ENCODE data around the gene PKMYT1. TPM values are rescaled to one million over a fixed set of nuclear protein-coding genes. Genes with fewer than 3 reads are reported as not detected.

Gene PKMYT1
- polyA plus RNA-seq: 1 to 10 TPM in 2 of 3 donors, under 1 TPM in 1; 0.90 to 2.2 (median 1.5) TPM

GRCh38 chr16:2980227-2981176 lies at the start of gene PKMYT1:
Gene PKMYT1, minus strand, starts transcription at chr16:2980446. Its CDS starts 789 bp downstream, at chr16:2979657.
- 5 to 7% (median 6%) methylated on average over 68 to 91 of the region's 91 CpGs for WGBS, 3 donors
- H3K27ac ChIP-seq (ENCODE audit: low read depth, low read length): no peak within 1 kb of the TSS

DNA sequence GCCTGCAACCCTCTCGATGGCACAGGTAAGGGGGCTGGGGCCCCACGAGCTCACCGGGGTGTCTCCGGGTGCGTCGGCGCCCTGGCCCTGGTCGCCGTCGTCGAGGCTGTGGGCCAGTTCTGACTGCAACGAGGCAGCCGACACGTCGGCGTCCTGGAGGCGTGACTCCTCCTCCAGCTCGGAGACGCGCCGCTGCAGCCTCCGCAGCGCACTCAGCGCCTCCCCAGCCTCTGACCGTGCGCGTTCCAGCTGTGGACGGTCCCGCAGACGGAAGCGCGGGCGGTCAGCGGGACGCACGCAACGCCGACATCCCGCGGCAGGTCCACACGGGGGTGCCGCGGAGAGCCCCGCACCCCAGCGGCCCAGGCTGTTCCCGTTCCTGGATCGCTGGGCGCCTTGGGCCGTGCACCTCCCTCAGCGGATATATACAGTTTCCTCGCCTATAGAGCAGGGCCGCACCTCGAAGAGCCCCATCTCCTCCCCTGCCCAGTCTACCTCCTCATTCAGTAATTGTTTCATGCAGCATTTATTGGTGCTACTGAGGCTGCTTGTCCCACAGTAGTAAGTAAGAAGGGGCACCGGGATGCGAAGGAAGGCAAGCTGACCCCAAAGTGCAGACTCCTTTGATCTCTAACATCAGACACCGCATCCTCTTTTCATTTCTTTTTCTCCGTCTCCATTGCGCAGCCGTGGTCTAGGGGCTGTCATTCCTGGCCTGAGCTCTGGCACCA lies 49.4 kb upstream of the PKMYT1 start:
- WGBS, 3 donors: 8 to 63% (median 9%) methylated on average over 48 to 59 of the region's 59 CpGs
- no peak overlapping the region for H3K27ac ChIP-seq (ENCODE audit: low read depth, low read length)

DNA sequence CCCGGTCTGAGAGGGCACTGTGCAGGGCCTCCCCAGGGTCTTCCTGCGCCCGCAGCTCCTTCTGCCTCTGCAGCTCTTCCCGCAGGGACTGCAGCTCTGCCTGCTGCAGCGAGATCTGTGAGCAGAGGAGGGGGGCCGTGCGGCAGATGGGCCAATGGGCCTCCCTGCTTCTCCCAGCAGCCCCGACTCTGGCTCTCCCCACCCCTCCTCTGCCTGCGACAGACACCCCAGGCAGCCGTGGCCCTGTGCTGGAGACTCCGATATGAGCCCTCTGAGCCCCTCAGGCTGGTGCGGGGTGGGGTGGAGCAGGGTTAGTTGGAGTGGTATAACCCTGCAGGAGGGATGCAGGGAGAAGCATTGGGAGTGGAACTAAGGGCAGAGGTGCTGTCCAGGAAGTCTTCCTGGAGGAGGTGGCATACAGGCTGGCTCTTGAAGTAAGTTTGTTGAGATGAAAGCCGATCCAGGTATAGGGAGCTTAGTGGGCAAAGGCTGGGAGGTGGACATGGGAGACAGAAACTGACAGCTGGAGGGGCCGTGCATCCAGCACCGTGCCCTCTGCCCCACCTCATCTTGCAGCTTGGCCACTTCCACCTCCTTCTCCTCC lies 48.6 kb upstream of the PKMYT1 start:
- WGBS, 3 donors: 28 to 53% (median 43%) methylated on average over 12 to 15 of the region's 15 CpGs
- no peak overlapping the region for H3K27ac ChIP-seq (ENCODE audit: low read depth, low read length)

- 10 to 26% (median 25%) methylated on average over 55 to 58 of the region's 58 CpGs for WGBS, 3 donors
- no peak overlapping the region for H3K27ac ChIP-seq (ENCODE audit: low read depth, low read length)
These were observed 47.9 kb upstream of the PKMYT1 start for GRCh38 chr16:3027983-3028715.

- 80 to 93% (median 90%) methylated on average over 8 of the region's 8 CpGs for WGBS, 3 donors
- H3K27ac ChIP-seq (ENCODE audit: low read depth, low read length): no peak overlapping the region
These were observed 47.2 kb upstream of the PKMYT1 start for GRCh38 chr16:3027489-3027795.

DNA sequence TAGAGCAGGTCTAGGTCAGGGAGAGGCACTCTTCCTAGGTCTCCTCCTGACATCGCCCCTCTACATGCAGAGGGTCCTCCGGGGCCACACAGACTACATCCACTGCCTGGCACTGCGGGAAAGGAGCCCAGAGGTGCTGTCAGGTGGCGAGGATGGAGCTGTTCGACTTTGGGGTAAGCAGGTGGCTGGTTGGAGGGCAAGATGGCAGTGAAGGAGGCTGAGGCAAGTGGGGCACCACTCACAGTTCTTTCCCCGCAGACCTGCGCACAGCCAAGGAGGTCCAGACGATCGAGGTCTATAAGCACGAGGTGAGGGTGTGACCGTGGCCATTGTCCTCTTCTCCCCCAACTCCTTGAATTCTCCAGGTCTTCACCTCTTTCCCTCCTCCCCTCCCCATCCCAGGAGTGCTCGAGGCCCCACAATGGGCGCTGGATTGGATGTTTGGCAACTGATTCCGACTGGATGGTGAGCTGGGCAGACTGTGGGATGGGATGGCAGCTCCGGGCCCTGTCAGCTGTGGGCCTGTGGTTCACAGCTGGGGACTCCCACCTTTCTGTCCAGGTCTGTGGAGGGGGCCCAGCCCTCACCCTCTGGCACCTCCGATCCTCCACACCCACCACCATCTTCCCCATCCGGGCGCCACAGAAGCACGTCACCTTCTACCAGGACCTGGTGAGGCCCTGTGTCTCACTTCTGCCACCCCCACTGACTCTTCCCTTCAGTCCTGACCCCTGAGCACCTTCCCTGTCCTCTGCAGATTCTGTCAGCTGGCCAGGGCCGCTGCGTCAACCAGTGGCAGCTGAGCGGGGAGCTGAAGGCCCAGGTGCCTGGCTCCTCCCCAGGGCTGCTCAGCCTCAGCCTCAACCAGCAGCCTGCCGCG lies 46.6 kb upstream of the PKMYT1 start:
- no peak overlapping the region for H3K27ac ChIP-seq (ENCODE audit: low read depth, low read length)
- WGBS, 3 donors: 92 to 96% (median 96%) methylated on average over 23 to 24 of the region's 24 CpGs

DNA sequence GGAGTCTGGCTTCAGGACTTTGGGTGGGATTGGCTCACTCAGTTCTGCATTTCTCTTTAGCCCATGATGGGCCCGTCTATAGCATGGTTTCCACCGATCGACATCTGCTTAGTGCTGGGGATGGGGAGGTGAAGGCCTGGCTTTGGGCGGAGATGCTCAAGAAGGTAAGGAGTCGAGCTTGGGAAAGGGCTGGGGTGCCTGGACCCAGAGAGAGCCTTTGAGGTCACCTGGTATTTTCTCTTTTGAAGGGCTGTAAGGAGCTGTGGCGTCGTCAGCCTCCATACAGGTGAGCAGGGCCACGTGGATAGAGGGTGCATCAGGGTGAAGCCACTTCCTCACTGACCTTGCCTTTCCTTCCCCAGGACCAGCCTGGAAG lies 45.7 kb upstream of the PKMYT1 start:
- 93 to 95% (median 94%) methylated on average over 8 of the region's 8 CpGs for WGBS, 3 donors
- H3K27ac ChIP-seq (ENCODE audit: low read depth, low read length): no peak overlapping the region

GRCh38 chr16:3025032-3026002 lies 45.1 kb upstream of the PKMYT1 start:
- no peak overlapping the region for H3K27ac ChIP-seq (ENCODE audit: low read depth, low read length)
- WGBS, 3 donors: 89 to 97% (median 96%) methylated on average over 18 of the region's 18 CpGs

DNA sequence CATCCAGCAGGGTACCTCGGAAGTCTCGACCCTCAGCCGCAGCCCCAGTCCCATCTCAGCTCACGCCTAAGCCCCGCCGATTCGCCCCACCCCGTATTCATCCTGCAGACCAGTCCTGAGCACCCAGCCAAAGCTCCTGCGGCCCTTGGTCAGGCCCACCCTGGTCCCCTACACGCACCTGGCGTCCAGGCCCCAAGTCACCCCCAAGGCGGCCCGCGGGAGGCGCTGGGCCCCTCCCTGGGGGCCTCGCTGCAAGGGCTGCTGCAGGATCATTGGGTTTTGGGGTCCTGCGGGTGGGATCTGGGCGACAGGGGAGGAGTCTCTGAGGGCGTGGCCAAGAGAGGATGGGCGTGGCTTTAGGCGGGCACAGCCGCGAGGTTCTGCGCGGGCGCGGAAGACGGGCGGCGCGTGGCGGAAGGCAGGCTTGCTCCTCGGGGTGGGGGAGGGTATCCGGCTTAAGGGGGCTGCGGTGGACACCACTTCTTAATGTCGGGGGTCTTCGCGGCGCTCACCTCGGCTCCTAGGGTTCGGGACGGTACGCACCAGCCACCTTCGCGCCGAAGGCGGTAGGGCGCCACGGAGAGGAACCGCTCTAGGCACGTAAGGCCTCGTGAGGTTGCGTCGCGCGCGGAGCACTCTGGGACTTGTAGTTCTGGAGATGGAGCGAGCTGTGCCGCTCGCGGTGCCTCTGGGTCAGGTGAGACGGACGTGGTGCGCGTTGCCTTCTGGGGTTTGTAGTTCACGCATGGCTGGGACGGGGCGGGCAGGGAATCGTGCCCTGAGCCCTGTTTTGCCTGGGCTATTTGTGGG lies 43.6 kb upstream of the PKMYT1 start, which contains the start of the genes HCFC1R1 and THOC6:
HCFC1R1 (minus strand) TSS at position 274 of the 810 bp plus-strand sequence; CDS start at position 273, 1 bp downstream.
THOC6 (plus strand) TSS at position 367 of the 810 bp plus-strand sequence; CDS start at position 659, 292 bp downstream.
- 1% methylated on average over 65 to 69 of the region's 69 CpGs for whole genome bisulfite sequencing, 3 donors
- peak within 1 kb of the TSS; percentile 62 for H3K27ac ChIP-seq (ENCODE audit: low read depth, low read length)

- peak overlapping the region; percentile 62 for H3K27ac ChIP-seq (ENCODE audit: low read depth, low read length)
- 28 to 31% (median 31%) methylated on average over 6 of the region's 6 CpGs for WGBS, 3 donors
These were observed 43.1 kb upstream of the PKMYT1 start for GRCh38 chr16:3023415-3023668.

DNA sequence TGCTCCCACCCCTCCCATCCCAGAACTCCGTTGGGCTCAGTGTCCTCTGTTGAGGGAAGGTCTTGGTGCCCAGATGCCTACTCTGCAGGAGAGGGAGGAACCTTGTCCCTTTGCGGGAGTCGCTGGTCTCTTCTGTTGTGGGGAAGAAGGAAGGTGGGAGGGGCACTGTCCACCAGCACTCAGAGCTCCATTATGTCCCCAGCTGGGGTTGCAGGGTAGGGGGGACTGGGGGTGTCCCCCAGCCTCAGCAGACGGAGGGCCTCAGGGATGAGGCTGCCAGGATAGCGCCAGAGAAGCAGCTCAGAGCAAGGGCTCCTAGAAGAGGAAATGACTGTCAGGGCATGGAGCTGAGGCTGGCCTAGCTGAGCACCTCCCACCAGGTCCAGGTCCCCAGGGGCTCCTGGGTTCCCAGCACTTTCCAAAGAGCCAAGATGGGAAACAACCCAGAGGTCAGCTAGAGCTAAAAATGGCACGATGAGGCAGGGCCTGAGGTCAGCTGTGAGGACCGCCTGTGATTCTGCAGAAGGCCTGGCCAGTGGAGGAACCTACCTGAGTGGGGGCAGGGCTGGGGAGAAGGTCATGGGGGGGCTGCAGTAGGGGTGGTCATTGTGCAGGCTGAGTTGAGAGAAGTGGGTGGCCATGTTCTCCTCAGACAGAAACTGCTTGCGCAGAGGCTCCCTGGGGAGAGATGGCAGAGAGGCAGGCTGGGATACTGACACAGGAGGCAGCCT lies 42.6 kb upstream of the PKMYT1 start:
- H3K27ac ChIP-seq (ENCODE audit: low read depth, low read length): peak overlapping the region; percentile 62
- WGBS, 3 donors: 31 to 49% (median 33%) methylated on average over 8 of the region's 8 CpGs

DNA sequence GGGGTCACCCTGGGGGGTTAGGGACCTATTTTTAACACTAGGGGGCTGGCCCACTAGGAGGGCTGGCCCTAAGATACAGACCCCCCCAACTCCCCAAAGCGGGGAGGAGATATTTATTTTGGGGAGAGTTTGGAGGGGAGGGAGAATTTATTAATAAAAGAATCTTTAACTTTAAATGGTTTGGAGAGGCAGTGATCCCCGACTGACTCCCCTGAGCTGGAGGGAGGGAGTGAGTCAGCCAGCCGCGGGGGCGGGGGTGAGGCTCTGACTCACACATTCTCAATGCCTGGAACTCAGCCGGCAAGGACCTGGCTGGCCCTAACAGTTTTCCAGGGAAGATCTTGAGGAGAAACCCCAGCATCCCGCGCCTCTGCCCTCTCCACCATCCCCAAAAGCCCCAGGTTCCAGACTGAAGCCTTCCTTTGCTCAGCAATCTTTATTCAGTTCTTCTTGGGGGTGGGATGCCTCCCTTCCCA lies 42.0 kb upstream of the PKMYT1 start:
- 13 to 23% (median 19%) methylated on average over 8 of the region's 8 CpGs for WGBS, 3 donors

DNA sequence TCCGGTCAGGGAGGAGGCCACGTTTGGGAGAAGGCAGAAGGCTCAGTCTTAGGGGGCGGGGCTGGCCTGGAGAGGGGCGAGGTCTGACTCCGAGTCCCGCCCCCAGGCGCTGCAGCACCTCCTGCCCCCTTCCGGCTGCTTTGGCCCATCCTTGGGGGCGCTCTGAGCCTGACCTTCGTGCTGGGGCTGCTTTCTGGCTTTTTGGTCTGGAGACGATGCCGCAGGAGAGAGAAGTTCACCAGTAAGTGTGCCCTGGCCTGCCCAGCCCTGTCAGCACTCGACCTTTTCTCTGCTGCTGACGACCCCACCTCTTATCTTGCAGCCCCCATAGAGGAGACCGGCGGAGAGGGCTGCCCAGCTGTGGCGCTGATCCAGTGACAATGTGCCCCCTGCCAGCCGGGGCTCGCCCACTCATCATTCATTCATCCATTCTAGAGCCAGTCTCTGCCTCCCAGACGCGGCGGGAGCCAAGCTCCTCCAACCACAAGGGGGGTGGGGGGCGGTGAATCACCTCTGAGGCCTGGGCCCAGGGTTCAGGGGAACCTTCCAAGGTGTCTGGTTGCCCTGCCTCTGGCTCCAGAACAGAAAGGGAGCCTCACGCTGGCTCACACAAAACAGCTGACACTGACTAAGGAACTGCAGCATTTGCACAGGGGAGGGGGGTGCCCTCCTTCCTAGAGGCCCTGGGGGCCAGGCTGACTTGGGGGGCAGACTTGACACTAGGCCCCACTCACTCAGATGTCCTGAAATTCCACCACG lies 41.4 kb upstream of the PKMYT1 start:
- peak overlapping the region; percentile 65 for H3K27ac ChIP-seq (ENCODE audit: low read depth, low read length)
- WGBS, 3 donors: 17 to 20% (median 19%) methylated on average over 25 of the region's 25 CpGs

More for the DNA sequence above, 42.0 kb upstream of the PKMYT1 start:
- H3K27ac ChIP-seq (ENCODE audit: low read depth, low read length): peak overlapping the region; percentile 65

Measured in adipose tissue (tissue), 3 donors.